ENCODE results near the gene SLIT2. TPM values are rescaled to one million over a fixed set of nuclear protein-coding genes. Genes with fewer than 3 reads are reported as not detected.

The SLIT2 gene
- total RNA-seq, 1 experiment from 2014 or later, result 3.8 TPM

- no TSS peak for BruUV-seq (replicated peaks)
- intact Hi-C loops (cut with micrococcal nuclease), result no loop called here
- H3K79me2 ChIP-seq (ENCODE audit: insufficient read depth, low read length), result no peaks in the 10 kb centered on the region
- ChIA-PET POLR2A (no interaction called here), RAD21 (ENCODE audit: low non-redundant PET in 1 of 2, low total read pairs in 2 of 2, uncharacterized antibody in 2 of 2, unreplicated experiment in 2 of 2) (no interaction called here), CTCF (no interaction called here)
- DNase-seq (ENCODE audit: low read depth, low spot score) (no peak), ATAC-seq (no peak)
- peaks cover 3% of the 10 kb centered on the region; the same call in 1 of the 2 replicates for H3K9me2 ChIP-seq (ENCODE audit: insufficient read depth)
- no peak overlapping the region for H3K4me2 ChIP-seq (ENCODE audit: low read length)
- no peak overlapping the region for H3K4me3 ChIP-seq (replicated peaks in 1 of 2; ENCODE audit: low read depth in 1 of 2, low read length in 2 of 2)
- H4K20me1 ChIP-seq (ENCODE audit: insufficient read depth), result no peaks in the 10 kb centered on the region; the same call in 1 of the 2 replicates
- no peak overlapping the region for H2AFZ ChIP-seq (ENCODE audit: low read depth, low read length, poor library complexity, severe bottlenecking)
- H3K27me3 ChIP-seq (ENCODE audit: insufficient read depth, low read length), result no peaks in the 10 kb centered on the region
- no peaks in the 10 kb centered on the region for H3K36me3 ChIP-seq (ENCODE audit: control insufficient read depth in 1 of 2, insufficient read depth in 2 of 2, low read length in 2 of 2)
- no peaks in the 10 kb centered on the region for H3K9me3 ChIP-seq (ENCODE audit: control insufficient read depth in 1 of 2, insufficient read depth in 1 of 2, low read depth in 1 of 2, low read length in 2 of 2)
- no peak overlapping the region for H3K27ac ChIP-seq (ENCODE audit: low read depth, low read length)
- no peaks in the 10 kb centered on the region for H3K4me1 ChIP-seq (ENCODE audit: control insufficient read depth in 1 of 2, insufficient read depth in 2 of 2, low read length in 2 of 2)
- no peak for TF ChIP-seq POLR2A (IDR thresholded peaks at IDR 0.05; ENCODE audit: borderline replicate concordance, extremely low read depth, insufficient read depth, insufficient read length)
- no peak for TF ChIP-seq JUND (IDR thresholded peaks at IDR 0.05)
- TF ChIP-seq ELF1 (IDR thresholded peaks at IDR 0.05; ENCODE audit: borderline replicate concordance, low read depth), result no peak
- no peak for TF ChIP-seq ZBTB33 (IDR thresholded peaks at IDR 0.05; ENCODE audit: extremely low read depth, insufficient replicate concordance, low read length)
- TF ChIP-seq ZFX (IDR thresholded peaks at IDR 0.05), result no peak
- TF ChIP-seq CTCF (IDR thresholded peaks at IDR 0.05 in 2 of 3, conservative IDR thresholded peaks at IDR 0.05 in 1 of 3; ENCODE audit: borderline replicate concordance in 1 of 3, insufficient read depth in 1 of 3, low read depth in 2 of 3, low read length in 2 of 3), result no peak
- TF ChIP-seq EGR1 (IDR thresholded peaks at IDR 0.05; ENCODE audit: low read depth), result no peak
- TF ChIP-seq RAD21 (IDR thresholded peaks at IDR 0.05; ENCODE audit: low read depth), result no peak
- no peak for TF ChIP-seq SRF (IDR thresholded peaks at IDR 0.05; ENCODE audit: low read depth)
- no peak for TF ChIP-seq SP1 (IDR thresholded peaks at IDR 0.05; ENCODE audit: low read depth)
- no peak for TF ChIP-seq EZH2phosphoT487 (IDR thresholded peaks at IDR 0.05; ENCODE audit: borderline replicate concordance)
- no peak for TF ChIP-seq YY1 (IDR thresholded peaks at IDR 0.05; ENCODE audit: extremely low read depth, insufficient replicate concordance, low read depth, low read length)
- H3K9ac ChIP-seq (ENCODE audit: low read length), result no peak overlapping the region
Observed at GRCh38 chr4:20279381-20279780, 27.7 kb downstream of the SLIT2 start.

Data from HCT116 (cell line).